ENCODE measurements around the gene RBBP8NL. TPM values are rescaled to one million over a fixed set of nuclear protein-coding genes. Genes with fewer than 3 reads are reported as not detected.

The RBBP8NL gene
- total and polyA plus RNA-seq, 4 donors, result under 0.01 to 0.14 TPM; not detected in 2

- peak overlapping the region; percentile 85 to 97 (median 92) for H3K4me3 ChIP-seq (ENCODE audit: low read depth in 1 of 3, low read length in 3 of 3)
- DNase-seq (ENCODE audit: low spot score), result no peak
- H3K9me3 ChIP-seq (ENCODE audit: control insufficient read depth in 4 of 4, low read length in 3 of 4), result no peaks in the 10 kb centered on the region
- WGBS, result 3% methylated on average over 47 of the region's 47 CpGs
- H3K27me3 ChIP-seq (ENCODE audit: control insufficient read depth in 4 of 4, insufficient read depth in 4 of 4, low read length in 3 of 4), result no peaks in the 10 kb centered on the region
- peaks cover 8 to 42% (median 35%) of the 10 kb centered on the region in 4 donors for H3K4me1 ChIP-seq (ENCODE audit: control insufficient read depth in 4 of 4, insufficient read depth in 4 of 4, low read length in 3 of 4)
- peaks cover 0 to 13% (median 4%) of the 10 kb centered on the region in 4 donors for H3K36me3 ChIP-seq (ENCODE audit: control insufficient read depth in 4 of 4, insufficient read depth in 3 of 4, low read depth in 1 of 4, low read length in 3 of 4)
- TF ChIP-seq HNF4G (IDR thresholded peaks at IDR 0.05) (no peak), ATF3 (IDR thresholded peaks at IDR 0.05) (no peak), JUND (IDR thresholded peaks at IDR 0.05) (no peak), RXRA (IDR thresholded peaks at IDR 0.05) (no peak), YY1 (IDR thresholded peaks at IDR 0.05) (no peak), MAX (IDR thresholded peaks at IDR 0.05) (no peak), REST (IDR thresholded peaks at IDR 0.05) (no peak), FOXA2 (IDR thresholded peaks at IDR 0.05) (no peak), GABPA (IDR thresholded peaks at IDR 0.05 in 1 of 2, conservative IDR thresholded peaks at IDR 0.05 in 1 of 2) (no peak), ZBTB33 (IDR thresholded peaks at IDR 0.05) (no peak)
- peak overlapping the region; percentile 61 to 84 for H3K9ac ChIP-seq (ENCODE audit: low read depth in 1 of 2, low read length in 2 of 2)
- peak overlapping the region; percentile 59 to 89 for H3K27ac ChIP-seq (ENCODE audit: low read depth in 1 of 2, low read length in 2 of 2)
Measured at GRCh38 chr20:62387219-62387913, 40.0 kb downstream of the RBBP8NL start.

- Histone ChIP-seq H3K27ac (ENCODE audit: low read depth in 1 of 2, low read length in 2 of 2) (peak within 1 kb of the TSS; percentile 59 to 89), H3K9me3 (ENCODE audit: control insufficient read depth in 4 of 4, low read length in 3 of 4) (no peaks in the 10 kb centered on the region), H3K36me3 (ENCODE audit: control insufficient read depth in 4 of 4, insufficient read depth in 3 of 4, low read depth in 1 of 4, low read length in 3 of 4) (peaks cover 0 to 13% (median 4%) of the 10 kb centered on the region in 4 donors), H3K4me1 (ENCODE audit: control insufficient read depth in 4 of 4, insufficient read depth in 4 of 4, low read length in 3 of 4) (peaks cover 8 to 36% (median 32%) of the 10 kb centered on the region in 4 donors), H3K27me3 (ENCODE audit: control insufficient read depth in 4 of 4, insufficient read depth in 4 of 4, low read length in 3 of 4) (no peaks in the 10 kb centered on the region), H3K9ac (ENCODE audit: low read depth in 1 of 2, low read length in 2 of 2) (peak within 1 kb of the TSS; percentile 84 to 91), H3K4me3 (ENCODE audit: low read depth in 1 of 3, low read length in 3 of 3) (peak within 1 kb of the TSS; percentile 85 to 97 (median 92))
- under 1% methylated on average over 83 of the region's 83 CpGs for WGBS
- TF ChIP-seq GABPA (IDR thresholded peaks at IDR 0.05 in 1 of 2, conservative IDR thresholded peaks at IDR 0.05 in 1 of 2), result peak; percentile 88 to 97
- TF ChIP-seq RAD21 (IDR thresholded peaks at IDR 0.05), result peak in 1 of 2 donors; percentile 30
- peak; percentile 5 for TF ChIP-seq CTCF (IDR thresholded peaks at IDR 0.05; ENCODE audit: low read depth, low read length, missing input control)
- TF ChIP-seq MAX (IDR thresholded peaks at IDR 0.05), result no peak
- TF ChIP-seq SP1 (IDR thresholded peaks at IDR 0.05), result no peak
- DNase-seq (ENCODE audit: low spot score), result peak; percentile 92
Measured at GRCh38 chr20:62386383-62387218, 40.7 kb downstream of the RBBP8NL start, which contains the start of gene RPS21. Gene RPS21 (plus strand): TSS chr20:62387103. CDS start chr20:62387339, 236 bp downstream.
